NCI-H774 (cell line): ENCODE measurements around the gene PRKG1.

Source experiments
- DNase-seq: peaks from one replicate; lab custom pipeline; 2025; lab: John Stamatoyannopoulos, UW

The PRKG1 gene

GRCh38 chr10:51879238-51879637 lies 805.0 kb downstream of the PRKG1 start:
- no peak for DNase-seq

GRCh38 chr10:51881213-51881612 lies 806.9 kb downstream of the PRKG1 start:
- no peak for DNase-seq

GRCh38 chr10:51886438-51887068 lies 812.3 kb downstream of the PRKG1 start:
- no peak for DNase-seq

DNA sequence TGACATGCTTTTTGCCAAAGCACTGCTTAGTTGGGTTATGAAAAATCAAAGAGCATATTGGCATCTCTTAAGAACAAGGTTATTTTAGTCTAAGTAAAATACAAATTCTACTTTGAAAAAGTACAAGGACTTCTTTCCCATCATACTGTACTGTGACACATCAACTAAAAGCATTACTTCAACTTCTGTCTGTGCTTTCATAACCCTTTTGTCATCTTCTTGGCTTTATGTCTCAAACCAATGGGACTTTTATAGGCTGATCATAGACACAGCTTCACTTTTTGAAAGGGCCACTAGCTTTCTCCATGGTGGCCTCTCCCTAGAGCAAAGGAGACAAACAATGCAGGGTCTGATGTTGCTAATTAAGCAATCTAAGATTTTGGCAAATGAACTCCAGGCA lies 814.0 kb downstream of the PRKG1 start:
- no peak for DNase-seq

DNA sequence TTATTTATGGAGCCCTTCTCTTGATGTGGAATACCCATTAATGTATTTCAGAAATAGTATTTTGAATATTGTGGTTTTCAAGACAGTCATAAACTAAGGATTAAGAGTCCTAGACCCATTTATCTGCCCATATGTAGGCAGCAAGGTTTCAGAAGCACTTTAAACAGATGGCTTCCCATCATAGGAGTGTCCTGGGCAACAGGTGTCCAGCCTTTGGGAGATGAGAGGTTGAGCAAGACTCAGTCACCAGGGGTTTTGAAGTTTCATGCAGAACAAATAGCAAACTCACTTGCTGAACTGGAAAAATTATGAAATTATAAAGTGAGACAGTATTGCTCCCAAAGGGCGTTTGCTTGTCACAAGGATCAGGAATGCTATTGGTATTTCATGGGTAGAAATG lies 818.0 kb downstream of the PRKG1 start:
- DNase-seq = no peak

DNA sequence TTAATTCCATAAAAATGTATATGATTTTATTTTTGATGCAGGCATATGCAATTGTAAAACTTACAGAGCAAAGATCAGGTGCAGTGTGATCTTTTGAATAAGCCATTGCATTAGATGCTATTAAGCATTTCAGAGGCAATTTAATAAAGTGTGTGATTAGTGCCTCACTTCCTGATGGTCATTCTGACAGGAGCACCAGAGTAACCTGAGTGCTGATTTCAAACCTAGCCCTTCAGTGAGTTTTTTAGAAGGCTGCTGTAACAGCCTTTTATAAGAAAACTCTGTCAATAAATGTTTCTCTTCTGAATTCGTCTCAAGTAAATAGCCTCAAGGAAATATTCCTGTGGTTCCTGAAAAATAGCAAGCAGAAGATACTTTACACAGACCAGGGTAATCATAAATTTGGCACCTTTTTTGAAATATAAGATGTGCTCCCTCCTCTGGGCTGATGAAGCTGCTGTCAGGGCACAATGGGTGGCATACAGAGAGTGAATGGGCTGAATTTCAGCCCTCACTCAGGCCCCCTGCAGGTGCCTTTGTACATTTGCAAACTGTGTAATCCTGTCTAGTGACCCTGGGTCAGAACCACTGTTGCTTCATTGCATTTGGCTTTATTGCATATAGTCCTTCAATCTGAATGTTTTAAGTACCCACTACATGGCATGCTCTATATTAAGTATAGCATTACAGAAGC lies 818.8 kb downstream of the PRKG1 start:
- DNase-seq = no peak

DNA sequence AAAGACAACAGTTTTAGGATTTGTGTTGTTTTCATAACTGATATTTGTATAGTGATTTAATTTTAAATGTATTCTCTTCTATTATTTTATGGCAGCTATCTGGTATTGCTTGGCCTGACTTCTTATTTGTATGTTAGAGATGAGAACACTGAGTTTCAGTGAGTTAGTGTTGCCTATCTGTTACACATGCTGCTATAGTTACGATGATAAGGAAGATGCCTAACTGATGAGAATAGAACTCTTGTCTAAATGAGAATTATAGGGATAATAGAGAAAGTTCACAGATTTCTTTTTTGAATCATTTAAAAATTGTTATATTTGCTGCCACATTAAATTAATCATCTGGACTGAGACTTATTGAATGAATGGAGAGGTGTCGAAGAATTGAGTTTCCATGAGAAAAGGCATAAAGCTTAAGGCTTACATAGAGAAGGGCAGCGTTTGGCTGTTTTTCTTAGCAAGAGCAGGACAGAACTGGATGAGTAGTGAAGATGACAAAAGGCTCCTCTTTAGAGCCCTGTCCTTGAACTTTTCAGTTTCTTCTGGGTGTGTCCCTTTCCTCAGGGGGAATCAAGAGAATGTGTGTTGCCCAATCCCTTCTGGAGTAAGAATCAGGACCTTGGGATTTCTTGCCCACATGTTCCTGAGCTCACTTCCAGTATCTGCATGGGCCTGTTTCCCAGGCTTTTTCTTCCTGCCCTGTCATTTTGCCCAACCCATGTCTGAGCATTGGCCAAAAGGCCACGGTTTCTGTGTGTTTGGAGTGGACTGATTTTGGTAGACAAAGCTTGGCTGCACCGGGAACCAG lies 820.7 kb downstream of the PRKG1 start:
- DNase-seq = no peak

DNA sequence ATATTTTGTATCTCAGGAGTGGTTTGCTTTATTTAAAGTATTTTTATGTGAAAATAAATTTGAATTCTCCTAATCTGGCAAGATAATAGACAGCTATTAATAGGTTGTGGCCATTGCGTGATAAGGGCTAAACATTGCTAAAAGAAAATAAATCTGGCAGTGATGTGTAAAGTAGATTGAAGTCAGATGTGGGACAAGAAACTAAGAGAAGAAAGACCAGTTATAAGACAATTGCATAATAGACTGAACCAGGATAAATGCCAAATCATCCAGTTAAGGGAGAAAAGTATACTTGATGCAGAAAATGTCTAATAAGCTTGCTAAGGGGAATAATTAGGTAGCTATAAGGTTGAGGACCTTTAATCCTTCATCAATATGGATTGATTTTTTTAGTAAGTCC lies 822.6 kb downstream of the PRKG1 start:
- DNase-seq = no peak

- no peak for DNase-seq
Measured at GRCh38 chr10:51897560-51897959, 823.3 kb downstream of the PRKG1 start.

DNA sequence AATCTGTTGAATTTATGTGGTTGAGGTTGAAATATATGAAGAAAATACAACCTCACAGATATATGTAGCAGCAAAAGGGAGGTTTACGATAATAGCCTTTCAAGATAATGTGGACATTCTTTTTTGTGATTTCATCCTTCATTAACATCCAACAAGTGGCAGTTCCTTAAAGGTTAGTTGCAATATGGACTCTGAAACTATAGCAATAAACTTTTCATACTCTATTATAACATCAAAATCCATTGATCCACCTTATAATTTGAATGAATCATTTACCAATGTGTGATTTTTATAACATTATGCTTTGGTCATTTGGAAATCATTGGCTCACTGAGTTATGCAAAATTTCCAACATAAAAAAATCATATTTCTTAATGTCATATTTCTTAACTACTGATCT lies 825.9 kb downstream of the PRKG1 start:
- no peak for DNase-seq

- DNase-seq = no peak
Measured at GRCh38 chr10:51903675-51904074, 829.4 kb downstream of the PRKG1 start.

GRCh38 chr10:51905032-51905431 lies 830.7 kb downstream of the PRKG1 start:
- no peak for DNase-seq

GRCh38 chr10:51907361-51907760 lies 833.1 kb downstream of the PRKG1 start:
- DNase-seq = no peak

- DNase-seq = no peak
Measured at GRCh38 chr10:51910189-51910588, 835.9 kb downstream of the PRKG1 start.

GRCh38 chr10:51910596-51910995 lies 836.3 kb downstream of the PRKG1 start:
- DNase-seq = no peak

- DNase-seq = no peak
Measured at GRCh38 chr10:51911723-51912122, 837.4 kb downstream of the PRKG1 start.

DNA sequence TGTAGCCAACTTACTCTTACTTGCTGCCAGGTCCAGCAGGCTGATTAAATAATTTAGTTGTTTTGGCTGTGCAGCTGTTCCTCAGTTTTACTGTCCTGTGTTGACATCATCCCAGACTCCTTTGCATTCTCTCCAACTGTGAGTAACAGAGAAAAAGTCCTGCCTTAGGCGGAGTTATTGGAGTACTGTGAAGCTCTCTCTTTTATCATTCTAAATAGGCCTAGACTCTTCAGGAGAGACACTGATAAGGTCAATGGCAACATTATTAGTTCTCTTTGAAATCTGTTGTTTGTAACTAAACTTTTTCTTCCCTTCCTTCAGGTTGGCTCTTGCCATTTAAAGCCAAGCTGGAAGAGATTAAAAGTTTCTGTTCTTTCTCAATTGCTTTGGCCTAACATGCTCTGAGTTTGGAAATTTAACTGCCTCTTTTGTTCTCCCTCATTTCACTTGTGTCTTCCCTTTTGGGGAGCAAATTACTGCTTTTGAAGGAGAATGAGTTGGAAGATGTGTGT lies 840.8 kb downstream of the PRKG1 start:
- DNase-seq = no peak

DNA sequence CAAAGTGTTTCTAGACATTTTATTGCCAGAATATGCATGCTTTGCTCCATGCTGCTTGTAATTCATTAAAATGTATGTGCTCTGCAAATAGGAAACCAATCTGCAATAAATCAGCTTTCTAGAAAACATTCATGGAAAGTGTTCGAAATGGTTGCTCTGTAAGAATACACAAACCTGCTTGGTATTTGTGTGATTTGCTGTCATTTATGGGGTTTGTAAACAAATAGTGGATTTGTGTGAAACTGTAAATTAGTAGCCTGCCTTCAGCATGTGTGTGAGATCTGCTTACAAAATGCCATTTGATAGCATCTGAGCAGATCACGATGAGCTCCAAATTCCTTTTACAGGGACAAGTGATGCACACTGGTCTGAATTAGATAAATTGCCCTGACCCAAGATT lies 844.2 kb downstream of the PRKG1 start:
- DNase-seq = no peak

DNA sequence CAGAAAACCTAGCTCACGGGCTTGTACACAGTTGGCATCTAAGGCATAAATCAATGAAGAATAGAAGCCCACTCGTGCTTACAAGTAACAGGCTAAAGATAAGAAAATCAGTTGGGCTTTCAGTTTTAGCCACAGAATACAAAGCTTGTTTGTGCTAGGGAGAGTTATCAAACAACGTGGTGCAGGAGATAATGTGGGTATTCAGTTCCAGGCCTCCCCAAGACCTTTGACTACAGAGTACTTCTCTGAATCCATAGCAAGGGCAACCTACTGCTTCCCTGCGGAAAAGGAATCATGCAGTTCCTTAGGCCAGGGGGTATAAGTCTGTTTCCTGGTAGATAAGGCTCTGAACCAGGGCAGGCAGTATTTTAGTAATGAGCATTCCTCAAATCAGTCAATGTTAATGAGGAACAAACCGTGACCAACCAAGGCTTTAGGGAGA lies 844.6 kb downstream of the PRKG1 start:
- DNase-seq = no peak

DNA sequence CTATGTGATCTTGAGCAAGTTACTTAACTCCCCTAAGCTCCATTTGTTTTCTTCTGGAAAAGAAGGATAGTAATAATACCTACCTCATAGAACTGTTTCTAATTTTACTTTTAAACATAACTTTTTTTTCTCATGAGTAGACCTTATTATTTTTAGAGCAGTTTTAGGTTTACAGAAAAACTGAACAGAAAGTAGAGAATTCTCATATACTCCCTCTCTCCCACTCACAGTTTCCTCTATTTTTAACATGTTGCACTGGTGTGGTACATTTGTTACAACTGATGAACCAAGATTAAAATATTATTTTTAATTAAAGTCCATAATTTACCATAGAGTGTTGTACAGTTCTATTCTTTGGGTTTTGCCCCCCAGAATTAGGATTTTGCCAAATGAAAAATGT lies 846.4 kb downstream of the PRKG1 start:
- DNase-seq = no peak

DNA sequence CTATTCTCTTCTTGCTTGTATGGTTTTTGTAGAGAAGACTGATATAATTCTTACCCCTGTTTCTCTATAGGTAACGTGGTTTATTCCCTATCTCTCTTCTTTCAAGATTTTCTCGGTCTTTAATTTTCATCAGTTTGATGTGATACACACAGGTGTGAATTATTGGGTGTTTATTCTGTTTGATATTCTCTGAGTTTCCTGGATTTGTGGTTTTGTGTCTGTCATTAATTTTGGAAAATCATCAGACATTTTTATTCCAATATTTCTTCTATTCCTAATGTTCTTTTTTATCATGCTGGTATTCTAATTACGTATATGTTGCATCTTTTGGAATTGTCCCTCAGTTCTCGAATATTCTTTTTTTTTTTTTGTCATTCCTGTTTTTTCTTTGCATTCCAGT lies 850.1 kb downstream of the PRKG1 start:
- no peak for DNase-seq

DNA sequence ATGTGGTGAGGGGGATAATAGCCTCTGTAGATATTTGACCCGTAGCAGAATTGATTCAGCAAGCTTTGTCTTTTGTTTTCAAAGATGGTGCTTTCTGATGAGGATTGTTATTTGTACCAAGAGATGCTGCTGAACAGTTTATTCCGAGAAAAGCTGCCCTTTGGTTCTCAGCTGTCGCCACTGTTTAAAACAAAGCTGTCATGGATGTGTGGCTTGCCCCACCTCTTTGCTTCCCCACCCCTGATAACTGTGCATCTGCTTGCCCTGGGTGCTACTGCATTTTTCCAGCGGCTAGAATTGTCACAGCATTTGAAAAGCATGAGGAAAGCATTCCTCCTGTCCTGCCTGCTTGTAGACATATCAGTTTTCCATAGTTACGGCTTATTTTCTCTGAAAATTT lies 852.0 kb downstream of the PRKG1 start:
- no peak for DNase-seq

- DNase-seq = no peak
Measured at GRCh38 chr10:51928162-51928561, 853.9 kb downstream of the PRKG1 start.
